Left renal cortex interstitium (tissue), 4 donors: ENCODE data around the gene PLBD2. TPM values are rescaled to one million over a fixed set of nuclear protein-coding genes. Genes with fewer than 3 reads are reported as not detected.
"Not testable (repeated sequence)": the region's sequence is repeated elsewhere in the genome, so short reads cannot be mapped to it uniquely, and the experiment has no call there.

Experiments used
- DNase-seq, 4 donors: peaks; one replicate each; pipeline ENCODE4 v3.0.0-alpha.2; 2013; ENCODE audit warnings: low read depth in 4 of 4, low spot score in 2 of 4, missing footprints in 1 of 4
- polyA plus RNA-seq, 4 donors: library from polyadenylated mRNA; unstranded; fragments of 120-200 nt; gene quantifications; one replicate each; pipeline ENCODE4 v1.2.1, GENCODE V29; 2013; ENCODE audit not compliant: insufficient read length in 4 of 4

Gene PLBD2
- polyA plus RNA-seq, 4 donors = 15.4 to 23.4 (median 18.2) TPM

DNA sequence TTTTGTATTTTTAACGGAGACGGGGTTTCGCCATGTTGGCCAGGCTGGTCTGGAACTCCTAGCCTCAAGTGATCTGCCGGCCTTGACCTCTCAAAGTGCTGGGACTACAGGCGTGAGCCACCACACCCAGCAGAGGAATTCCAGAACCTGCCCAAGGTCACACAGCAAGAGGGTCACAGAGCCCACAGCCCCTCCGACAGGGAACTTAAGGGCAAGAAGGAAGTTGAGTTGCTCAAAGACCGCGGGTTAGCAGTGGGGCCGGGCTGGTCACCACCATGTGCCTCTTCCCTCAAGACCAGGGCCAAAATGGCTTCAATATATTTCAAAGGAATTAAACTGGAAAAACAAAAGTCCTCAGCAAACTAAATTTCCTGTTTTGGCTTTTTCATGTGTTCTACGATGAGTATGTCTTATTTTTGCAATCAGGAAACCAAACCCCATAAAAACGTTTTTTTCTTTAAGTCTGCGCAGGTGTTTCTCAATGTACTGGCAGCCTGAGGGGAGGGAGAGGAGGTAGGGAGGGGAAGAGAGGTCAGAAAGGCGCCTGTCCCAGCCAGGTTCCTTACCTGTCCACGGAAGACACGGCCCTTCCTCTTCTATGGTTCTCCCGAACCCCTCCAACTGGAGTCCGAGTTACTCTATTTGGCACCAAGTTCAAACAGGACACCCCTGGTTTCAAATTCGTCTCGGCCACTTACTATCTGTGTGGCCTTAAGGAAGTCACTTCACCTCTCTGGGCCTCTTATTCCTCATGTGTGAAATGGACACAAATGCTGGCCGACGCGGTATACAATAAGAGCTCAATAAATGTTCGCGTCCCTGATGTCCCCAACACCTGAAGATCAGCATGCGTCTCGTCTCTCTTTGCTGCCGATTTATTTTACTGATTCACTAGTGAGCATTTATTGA lies 24.3 kb upstream of the PLBD2 start:
- no peak for DNase-seq

DNA sequence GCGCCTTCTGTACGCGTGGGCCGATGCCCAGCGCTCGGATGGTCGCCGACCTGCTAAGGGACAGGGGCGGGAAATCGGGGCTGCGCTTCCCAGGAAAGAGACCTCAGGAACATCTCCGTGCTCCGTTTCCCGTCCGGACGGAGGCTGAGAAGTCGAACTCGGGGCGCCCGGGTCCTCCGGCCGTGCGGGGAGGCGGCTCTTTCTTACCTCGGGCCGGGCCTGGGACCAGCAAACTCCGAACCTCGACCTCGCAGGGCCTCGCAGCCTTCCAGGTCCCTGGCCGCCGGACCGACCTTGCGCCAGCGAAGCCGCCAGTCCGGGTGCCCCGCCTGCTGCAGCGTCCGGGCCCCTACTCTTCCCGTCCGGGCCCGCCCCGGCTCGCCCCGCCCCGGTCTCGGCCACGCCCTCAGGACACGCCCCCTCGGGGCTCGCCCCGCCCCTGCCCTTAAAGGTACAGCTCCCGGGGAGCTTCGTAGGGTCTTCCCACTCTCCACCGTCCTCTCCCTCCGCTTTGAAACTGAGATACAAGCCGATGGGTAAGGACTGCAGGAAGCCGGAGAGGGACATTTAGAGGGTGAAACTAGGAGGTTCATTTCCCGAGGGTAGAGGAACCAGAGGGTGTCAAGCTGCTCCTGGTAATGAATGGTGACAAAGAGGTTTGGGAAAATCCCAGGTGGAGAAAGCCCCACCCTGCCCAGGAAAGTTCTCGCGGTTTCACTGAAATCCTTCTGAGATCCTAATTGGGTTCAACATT lies 23.4 kb upstream of the PLBD2 start, which contains the start of gene SLC8B1:
Gene SLC8B1 (minus strand): TSS at position 324 of the 754 bp plus-strand sequence. CDS start 2,231 bp downstream, outside the sequence.
- DNase-seq = peak in 2 of 4 donors; percentile 68 to 71

DNA sequence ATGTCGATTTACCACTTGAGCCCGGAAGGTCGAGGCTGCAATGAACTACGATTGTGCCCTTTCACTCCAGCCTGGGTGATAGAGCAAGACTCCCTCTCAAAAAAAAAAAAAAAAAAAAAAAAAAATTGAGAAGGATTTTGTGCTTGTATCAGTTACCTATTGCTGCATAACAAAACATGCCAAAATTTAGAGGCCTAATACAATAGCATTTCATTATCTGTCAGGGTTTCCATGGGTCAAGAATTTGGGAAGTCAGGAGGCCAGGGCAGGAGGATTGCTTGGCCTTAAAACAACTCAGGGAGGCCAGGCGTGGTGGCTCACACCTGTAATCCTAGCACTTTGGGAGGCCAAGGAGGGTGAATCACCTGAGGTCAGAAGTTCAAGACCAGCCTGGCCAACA lies 18.8 kb upstream of the PLBD2 start:
- DNase-seq = no peak

DNA sequence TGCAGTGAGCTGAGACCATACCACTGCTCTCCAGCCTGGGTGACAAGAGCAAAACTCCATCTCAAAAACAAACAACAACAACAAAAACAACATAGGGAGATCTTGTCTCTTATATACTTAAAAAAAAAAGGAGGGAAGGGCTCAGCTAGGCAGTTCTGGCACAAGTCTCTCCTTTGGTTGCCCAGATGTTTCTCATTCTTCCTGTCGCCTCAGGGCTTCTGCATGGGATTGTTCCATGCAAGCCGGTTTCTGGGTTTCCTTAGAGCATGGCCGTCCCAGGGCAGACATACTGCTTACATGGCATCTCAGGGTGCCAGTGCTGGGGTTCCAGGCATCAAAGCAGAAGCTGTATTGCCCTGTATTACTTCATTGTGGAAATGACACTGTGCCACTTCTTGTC lies 18.3 kb upstream of the PLBD2 start:
- DNase-seq = no peak

DNA sequence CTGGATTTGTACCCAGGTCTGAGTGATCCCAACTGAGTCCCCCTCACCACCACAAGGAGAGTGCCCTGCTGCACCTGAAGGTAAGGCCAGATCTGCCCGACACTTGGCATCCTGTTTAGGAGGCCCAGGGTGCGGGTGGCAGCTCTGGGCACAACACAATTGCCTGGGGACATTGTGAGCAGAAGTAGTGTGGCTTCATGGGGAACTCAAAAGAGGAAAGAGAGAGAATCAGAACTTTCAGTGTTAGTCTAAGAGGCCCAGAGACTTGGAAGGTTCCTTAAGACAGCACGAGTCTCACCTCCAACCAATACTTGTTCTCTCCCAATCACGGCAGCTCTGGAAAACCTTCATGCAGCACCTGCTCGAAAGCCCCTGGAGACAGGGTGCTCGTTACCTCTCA lies 16.9 kb upstream of the PLBD2 start:
- DNase-seq = no peak

DNA sequence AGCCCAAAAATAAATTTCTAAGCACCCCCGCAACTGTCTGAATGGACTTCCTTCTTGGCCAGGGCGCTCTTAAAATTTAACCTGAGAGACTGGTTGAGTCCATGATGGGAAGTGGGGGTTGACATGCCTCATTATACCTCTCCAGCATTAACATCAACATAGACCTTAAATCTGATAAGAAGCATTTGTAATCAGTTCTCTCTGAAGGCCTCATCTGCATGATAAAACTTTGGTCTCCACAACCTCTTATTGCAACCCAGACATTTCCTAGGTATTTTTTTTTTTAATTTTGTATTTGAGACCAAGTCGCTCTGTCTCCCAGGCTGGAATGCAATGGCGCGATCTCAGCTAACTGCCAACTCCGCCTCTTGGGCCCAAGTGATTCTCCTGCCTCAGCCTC lies 13.1 kb upstream of the PLBD2 start:
- no peak for DNase-seq

DNA sequence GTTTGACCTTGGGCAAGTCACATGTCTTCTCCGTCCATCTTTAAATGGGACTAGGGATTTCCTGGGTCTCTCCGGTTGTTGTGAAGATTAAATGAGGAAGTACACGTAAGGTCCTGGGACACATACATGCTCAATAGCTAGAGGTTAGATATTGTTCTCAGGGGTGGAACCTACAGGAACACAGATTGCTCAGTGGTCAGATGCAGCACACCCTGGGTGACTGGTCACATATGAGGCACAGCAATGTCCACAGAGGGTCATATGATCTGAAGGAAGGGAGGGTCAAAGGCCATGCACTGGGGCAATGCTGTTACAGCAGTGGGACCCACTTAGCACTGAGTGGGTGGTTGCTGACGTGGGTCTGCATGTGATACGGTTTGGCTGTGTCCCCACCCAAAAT lies 12.0 kb upstream of the PLBD2 start:
- DNase-seq = no peak

DNA sequence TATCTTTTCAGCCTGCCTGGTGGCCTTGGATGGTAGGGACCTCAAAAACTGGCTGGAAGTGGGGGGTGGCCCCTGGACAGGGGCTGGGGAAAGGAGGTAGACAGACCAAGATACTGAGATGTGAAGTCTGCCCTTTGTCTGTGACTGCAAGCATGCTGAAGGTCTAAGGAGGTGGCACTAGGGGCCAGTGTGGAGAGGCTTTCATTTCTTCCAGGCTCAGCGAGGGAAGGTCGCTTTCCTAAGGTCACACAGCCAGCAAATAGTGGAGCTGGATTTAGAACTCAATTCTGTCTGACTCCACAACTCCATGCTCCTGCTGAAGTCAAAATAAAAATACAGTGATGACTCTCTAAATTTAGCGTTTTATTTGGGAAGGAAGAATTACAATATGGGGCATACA lies 11.3 kb upstream of the PLBD2 start:
- DNase-seq = no peak

DNA sequence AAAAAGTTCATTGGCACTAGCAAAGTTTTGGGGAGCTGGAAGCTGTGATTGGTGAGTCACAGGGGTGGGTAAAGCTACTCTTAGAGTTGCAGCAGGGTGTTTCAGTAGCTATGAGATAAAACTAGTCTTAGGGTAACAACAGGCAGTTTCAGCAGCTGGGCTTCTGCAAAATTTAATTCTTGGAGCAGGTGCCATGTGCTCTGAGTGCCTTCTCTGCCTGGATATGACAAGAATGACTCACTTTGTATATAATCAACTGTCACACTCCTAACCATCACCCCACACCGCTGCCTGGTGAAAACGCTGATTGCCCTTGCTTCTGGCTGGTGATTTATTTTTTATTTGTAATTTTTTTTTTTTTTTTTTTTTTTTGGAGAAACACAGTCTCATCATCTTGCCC lies 10.5 kb upstream of the PLBD2 start:
- no peak for DNase-seq

DNA sequence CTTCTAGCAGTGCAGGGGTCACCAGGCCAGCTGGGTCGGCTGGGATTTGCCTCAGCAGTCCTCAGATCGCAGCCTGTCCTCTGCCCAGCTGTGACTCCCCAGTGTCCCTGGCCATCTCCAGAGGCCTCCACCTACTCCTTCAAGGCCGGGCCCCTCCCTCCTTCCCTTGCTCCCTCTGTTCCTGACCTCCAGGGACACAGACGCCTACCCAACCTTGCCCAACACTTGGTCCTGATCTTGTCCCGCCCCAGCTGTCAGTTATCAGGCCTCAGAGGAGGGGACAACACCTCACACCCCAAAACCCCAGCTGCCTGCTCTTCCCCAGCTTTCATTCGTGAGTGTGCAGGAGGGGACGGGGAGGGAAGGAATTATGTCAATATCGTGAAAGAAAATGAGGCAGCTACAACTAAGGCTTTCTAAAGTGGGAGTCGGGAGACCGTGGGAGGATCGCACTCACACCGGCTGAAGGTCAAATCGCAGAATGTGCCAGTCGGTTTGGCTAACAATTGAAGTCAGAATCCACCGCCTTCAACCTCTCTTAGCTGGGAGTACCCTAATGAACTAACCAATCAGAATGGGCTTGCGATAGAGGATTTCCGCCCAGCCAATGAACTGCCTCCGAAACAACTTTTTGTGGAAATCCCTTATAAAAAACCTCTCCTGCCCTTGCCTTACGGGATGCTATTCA lies 9.4 kb upstream of the PLBD2 start:
- no peak for DNase-seq

DNA sequence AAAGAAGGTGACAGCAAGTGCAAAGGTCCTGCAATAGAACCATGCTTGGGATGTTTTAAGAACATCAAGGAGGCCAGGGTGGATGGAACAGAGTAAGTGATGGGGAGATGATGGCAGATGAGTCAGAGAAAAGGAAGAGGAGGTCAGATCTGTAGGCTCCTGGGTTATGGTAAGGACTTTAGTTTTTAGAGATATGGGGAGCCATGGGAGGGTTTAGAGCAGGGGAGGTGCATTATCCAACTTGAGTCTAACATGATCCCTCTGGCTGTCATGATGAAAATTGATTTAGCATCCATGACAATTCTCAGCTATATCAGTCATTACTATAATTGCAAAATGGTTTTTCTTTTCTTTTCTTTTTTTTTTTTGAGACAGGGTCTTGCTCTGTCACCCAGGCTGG lies 7.3 kb upstream of the PLBD2 start:
- DNase-seq = no peak

DNA sequence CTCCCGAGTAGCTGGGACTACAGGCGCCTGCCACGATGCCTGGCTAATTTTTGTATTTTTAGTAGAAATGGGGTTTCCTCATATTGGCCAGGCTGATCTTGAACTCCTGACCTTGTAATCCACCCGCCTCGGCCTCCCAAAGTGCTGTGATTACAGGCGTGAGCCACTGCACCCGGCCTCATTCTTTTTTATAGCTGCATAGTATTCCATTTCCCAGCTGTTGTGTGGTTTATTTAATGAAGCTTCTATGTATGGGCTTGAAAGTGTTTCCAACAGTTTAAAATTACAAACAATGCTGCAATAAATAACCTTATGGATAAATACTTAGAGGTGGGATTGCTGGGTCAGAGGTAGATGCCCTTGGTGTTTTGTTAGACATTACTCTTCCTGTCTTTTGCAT lies 4.2 kb upstream of the PLBD2 start:
- not testable (repeated sequence) for DNase-seq

DNA sequence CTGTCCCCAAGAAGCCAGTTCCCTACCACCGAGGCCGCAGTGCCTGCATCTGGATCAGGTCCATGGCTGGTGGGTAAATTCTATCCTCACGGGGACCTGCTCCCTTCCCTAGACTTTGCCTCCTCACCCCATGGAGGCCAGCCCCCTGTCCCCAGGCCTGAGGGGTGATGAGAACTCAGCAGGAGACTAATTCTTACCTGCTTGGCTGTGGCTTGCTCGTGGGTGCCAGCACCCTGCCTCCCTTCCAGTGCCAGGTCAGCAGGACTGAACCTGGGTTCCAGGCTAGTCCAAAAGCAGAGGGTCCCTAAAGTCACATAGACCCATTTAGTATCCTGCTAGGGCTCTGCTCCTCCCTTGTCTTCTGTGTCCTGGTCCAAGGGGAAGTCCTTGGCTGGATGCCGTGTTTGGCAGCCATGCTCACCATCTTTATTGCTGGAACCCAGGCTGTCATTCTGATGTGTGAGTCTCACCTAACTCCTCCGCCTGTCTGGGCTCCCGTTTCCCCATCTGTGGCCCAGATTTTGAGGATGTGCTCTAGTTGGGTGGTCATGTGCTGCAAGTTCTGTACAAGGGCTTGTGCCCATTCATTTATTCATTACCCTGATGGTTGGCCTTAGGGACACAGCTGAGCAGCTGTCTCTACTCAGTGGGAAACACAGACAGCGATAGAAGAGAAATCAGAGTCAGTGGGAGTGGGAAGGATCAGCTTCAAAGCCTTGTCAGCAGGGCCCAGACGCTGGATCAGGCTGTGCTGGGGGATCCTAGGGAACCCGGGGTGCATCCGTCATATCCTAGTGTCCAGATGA lies 949 bp downstream of the PLBD2 start:
- DNase-seq = peak in 1 of 4 donors; percentile 10

DNA sequence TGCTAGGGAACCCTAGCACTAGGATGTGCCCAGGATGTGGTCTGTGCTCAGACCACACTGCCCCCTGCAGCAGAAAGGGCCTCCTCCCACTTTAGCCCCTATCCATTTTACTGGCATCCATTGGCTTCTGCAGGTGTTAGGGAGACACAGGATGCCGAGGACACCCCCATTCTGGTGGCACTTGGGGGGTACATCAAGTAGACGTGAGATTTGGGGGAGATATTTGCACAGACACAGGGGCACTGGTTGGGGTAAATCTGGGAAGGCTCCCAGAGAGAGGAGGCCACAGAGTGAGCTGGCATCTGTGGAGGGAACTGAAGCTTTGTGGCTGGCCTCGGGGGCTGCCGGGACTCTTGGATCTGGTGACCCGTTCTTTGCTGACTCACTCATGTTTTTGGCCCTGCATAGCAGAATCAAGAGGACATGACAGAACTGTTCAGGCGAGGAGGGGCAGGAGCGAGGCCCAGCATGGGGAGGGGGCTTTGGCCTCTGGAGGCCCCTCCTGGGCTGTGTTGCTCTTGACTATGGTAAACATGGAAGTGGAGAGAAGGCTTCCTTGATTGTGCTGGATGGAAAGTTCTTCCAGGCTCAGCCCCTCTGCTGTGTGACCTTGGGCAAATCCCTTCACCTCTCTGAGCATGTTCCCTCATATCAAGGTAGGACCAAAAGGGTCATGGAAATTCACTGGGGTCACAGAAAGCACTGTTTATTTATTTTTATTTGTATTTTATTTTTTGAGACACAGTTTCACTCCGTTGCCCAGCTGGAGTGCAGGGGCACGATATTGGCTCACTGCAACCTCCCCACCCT lies 1.8 kb downstream of the PLBD2 start:
- no peak for DNase-seq

DNA sequence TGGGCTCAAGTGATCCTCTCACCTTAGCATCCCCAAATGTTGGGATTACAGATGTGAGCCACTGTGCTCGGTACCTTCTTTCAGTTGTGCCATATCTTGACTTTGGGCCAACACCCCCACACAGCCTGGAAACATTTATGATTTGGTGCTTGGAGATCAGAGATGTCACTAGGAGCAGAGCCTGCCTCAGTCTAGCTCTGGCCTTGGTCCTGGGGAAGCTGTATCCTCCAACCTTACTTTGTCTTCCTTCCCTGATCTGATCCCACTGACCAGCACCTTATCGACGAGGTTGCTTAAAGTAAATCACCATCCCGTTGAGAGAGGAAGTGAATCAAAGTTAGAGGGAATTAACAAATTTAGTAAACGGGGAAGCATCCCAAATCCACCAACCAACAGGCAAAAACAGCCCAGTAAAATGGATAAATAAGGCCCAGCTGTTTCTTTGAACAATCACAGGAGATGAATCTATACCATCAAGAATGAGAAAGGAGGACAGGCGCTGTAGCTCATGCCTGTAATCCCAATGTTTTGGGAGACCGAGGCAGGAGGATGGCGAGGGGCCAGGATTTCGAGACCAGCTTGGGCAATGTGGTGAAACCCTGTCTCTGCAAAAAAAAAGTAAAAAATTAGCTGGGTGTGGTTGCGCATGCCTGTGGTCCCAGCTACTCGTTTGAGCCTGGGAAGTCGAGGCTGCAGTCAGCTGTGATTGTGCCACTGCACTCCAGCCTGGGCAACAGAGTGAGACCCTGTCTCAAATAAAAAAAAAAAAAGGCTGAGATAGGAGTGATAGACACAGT lies 3.4 kb downstream of the PLBD2 start:
- DNase-seq = no peak

DNA sequence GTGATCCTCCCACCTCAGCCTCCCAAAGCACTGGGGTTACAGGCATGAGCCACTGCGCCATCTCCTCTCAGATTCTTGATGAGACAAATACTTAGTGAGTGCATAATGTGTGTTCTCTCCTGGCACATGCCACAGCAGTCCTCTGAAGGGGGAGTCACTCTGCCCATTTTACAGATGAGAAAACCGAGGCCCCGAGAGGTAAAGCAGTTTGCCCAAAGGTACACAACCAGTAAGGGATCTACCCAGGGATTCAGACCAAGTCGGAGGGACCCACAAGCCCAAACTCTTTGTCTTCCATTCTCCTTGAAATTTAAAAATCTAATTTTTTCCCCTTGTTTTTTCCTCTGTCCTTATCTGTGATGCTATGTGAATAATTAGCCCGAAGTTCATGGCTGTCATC lies 6.3 kb downstream of the PLBD2 start:
- DNase-seq = no peak

DNA sequence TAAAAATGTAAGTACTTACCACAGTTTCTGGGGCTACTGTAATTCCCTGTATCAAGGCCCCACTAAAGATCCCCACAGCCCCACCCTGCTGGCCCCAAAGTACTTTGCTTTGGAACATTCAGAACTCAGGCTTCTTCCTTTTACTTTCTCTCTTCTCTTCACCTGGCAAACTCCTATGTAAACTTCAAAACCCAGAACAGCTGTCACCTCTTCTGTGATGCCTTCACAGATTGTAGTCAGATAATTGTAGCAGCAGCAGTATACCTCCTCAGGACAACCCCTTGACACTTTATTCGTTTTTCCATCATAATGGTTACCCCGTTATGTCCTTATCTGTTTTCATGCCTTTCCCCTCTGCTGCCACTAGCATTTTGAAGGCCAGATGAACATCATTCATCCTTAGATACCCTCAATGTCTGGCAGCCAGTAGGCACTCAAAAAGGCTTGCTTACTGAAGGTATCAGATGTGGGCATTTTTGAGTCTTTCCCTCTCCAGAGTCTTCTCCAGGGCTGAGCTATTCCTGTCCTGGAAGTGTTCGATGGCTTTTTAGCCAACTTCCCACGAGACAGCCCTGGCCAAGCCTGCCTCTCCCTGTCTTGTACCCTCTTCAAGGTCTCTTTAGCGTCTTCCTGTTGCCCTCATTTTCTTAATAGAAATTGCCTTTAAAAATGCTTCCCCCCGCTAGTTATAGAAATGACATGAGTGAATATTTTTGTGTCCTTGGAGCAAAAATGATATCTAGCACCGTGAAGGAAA lies 7.4 kb downstream of the PLBD2 start:
- DNase-seq = no peak

DNA sequence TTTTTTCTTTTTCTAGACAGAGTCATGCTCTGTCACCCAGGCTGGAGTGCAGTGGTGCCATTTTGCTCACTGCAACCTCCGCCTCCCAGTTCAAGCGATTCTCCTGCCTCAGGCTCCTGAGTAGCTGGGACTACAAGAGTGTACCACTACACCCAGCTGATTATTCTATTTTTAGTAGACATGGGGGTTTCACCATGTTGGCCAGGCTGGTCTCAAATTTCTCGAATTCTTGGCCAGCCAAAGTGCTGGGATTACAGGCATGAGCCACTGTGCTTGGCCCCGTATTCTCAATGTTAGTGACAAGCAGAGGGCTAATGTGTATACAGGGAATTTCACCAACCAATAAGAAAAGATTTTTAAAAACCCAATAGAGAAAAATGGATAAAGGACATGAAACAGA lies 8.4 kb downstream of the PLBD2 start:
- DNase-seq = no peak
